HG02973 (cell line): ENCODE measurements around the gene ITIH1.

Experiments
- ATAC-seq: cut with Tn5 transposase; IDR thresholded peaks from one replicate; pipeline ENCODE4 v1.9.1; 2021; ENCODE audit warnings: moderate library complexity; ENCODE audit not compliant: unreplicated experiment

Gene ITIH1

DNA sequence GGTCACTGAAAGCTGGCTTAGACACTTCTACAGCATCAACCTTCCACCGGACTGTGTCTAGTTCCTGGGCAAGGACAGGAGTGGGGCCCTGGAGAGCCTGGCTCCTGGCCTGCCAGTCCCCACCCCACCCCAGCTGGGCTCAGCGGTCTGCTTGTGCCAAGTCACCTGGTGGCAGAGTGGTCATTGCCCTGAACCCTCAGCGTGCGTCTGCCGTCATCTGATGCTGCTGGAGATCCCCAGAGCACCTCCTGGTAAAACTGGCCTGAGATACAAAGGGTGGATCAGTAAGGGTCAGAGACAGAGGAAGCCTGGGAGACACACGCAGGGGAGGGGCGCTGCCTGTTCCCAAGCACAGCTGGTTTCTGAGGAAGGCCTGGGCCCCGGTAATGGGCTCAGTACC, 36.4 kb downstream of the ITIH1 start:
- no peak for ATAC-seq

- ATAC-seq = no peak
Observed at GRCh38 chr3:52816199-52816598, 38.8 kb downstream of the ITIH1 start.

DNA sequence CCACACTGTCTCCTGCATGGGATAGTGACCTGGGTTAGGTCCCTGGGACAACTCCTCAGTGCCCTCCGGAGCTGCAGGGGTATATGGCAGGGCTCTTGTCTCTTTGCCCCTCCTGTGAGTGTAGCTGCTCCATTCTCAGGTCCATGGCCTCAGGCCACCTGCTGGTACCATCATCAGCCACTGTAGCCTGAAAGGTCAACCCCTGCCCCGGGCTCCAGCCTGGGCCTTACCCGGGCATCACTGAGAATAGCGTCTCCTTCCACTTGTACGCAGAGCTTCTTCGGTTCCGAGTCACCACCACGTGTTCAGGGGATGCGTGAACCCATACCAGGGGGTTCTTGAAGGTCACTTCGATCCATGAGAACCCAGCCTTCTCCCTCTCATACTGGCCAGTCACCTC, 39.3 kb downstream of the ITIH1 start:
- no peak for ATAC-seq

DNA sequence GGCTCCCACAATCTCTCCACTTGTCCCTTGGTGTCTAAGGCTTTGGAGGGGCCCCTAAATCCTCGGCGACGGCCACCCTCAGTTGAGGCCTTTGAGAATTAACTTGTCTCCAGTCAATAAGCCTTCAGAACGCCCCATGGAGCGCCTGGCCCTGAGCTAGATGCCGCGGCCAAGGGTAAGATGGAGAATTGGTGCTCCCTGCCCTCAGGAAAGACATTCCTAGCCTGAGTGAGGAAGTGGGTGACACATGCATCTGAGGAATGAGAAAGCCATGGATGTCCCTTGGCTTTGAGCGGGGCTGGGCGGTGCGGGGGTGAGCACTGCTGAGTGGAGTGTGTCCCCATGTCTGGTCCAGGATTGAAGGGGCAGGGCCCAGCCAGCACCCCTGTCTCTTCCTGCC, 39.8 kb downstream of the ITIH1 start:
- ATAC-seq = no peak

DNA sequence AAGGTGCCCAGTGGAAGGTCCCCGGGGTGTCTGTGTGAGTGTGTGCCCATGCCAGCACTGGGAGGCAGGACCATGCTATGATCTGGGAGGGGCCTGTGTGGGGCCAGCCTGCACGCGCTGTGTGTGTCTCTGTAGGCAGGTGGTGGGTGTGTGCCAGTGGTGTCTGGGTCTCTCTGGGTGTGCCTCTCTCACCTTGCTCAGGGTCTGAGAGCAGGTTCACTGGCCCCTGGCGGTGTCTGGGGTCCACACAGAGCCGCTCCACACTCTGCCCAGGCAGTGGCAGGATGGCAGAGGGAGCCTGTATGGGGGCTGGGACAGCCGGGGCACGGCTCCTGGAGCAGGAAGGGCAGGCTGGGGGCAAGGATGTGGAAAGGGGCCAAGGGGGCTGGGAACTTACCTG, 40.5 kb downstream of the ITIH1 start:
- ATAC-seq = no peak

GRCh38 chr3:52819936-52820335, 42.5 kb downstream of the ITIH1 start:
- no peak for ATAC-seq

DNA sequence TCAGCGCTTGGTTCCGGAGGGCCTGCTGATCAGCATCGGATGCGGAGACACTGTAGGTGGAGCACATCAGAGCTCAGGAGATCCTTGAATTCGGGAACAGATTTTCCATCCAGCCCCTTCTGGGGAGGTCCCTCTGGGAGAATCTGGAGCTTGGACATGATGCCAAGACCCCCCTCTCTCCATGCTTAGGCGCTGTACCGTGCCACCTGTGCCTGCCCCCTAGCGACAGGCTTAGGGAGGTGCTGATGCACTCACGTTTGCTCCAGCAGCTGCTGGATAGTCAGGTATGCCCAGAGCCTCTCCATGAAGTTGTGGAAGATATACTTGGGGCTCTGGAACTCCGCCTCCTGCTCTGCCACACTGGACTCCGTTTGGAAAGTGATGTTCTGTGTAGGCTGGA, 43.3 kb downstream of the ITIH1 start:
- no peak for ATAC-seq

DNA sequence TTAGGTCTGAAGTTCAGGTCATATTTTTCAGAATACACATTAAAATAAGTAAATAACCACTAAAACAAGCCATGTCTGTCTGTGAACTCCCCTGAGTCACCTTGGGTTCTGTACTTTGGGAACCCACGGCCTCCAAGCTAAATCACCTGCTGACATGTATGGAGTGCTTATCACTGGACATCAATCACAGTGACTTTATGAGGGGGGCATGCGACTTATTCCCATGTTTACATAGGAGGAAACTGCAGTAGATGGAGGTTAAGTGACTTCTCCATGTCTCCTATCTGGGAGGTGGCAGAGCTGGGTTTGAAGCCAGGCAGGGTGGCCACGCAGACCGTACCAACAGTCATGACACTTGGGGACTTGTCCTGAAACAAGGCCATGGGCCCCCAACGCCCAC, 45.0 kb downstream of the ITIH1 start:
- no peak for ATAC-seq

GRCh38 chr3:52824037-52824436, 46.6 kb downstream of the ITIH1 start:
- no peak for ATAC-seq

DNA sequence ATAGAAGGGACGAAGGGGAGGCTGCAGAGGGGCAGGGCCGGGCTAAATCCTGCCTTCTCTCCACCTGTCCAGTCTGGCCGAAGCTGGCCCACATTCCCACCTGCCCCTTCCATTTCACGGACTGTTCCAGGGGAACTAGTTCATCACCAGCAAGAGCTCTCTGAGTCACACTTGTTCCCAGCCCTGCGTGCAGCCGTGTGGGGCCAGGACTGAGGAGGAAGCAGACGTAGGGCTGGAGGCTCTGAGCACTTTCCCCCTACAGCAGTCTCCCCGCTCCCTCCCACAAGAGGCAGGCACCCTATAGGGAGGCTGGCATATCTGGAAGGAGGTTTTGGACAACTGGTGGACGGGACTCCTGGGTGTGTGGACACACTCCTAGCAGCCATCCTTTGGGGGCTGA, 50.0 kb downstream of the ITIH1 start:
- no peak for ATAC-seq

DNA sequence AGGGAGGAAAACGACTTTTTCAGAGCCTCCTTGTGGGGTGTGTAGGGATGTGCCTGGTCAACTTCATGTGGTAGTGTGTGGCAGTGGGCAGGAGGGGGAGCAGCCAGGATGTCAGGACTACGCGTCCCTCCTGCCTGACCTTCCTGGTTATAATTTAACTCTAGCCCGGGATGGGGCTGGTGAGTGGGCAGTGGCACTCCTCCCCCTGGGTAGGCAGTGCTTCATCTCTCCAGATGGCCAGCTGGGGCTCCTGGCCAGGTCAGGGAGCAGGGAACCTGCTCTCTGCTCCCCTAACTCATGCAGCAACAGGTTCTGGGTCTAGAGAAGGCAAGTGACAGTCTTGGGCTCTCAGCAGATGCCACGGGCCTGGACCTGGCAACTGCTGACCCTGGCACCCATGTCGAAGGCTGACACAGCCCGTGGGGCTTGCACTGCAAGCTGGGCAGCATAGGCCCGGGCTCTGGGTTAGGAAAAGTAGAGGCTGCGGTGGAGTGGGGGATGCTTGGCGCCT, 50.5 kb downstream of the ITIH1 start:
- no peak for ATAC-seq

DNA sequence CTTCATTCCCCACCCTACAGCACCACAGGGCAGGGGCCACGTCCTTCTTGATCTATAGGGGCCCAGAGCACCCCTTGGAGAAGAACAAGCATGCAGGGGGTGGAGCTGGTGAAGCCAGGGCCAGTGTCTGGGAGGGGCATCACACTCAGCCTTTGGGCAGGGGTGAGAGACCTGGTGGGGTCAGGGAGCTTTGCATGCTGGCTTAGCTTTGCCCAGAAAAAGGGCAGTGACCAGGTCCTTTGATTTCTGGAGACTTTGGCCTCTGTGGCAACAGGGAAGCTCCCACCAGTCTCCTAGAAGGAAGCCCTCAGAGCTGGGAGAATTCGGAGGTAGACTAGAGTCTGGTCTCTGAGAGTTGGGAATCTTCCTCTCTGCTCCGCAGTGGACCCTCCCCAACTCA, 52.1 kb downstream of the ITIH1 start:
- ATAC-seq = no peak

DNA sequence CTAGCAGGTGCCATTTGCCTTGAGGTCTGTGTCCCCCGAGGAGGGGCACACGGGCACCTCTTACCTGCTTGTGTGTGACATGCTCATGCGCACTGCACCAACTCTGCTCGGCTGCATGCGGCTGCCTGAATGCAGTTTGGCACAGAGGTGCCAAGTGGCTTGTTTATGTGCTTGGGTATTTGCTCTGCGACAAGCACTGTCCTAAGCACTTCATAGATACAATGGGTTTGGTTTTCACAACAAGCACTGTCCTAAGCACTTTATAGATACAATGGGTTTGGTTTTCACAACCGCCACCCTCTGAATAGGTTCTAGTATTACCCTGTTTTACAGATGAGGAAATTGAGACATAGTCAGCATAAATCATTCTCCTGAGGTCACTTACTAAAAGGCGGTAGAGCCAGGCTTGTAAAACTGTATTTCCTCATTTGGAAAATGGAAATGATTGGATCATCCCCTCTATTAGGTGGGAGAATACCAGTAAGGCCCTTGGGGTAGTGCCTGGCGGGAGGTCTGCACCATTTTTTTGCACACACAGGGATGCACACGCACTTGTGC, 52.6 kb downstream of the ITIH1 start:
- no peak for ATAC-seq

DNA sequence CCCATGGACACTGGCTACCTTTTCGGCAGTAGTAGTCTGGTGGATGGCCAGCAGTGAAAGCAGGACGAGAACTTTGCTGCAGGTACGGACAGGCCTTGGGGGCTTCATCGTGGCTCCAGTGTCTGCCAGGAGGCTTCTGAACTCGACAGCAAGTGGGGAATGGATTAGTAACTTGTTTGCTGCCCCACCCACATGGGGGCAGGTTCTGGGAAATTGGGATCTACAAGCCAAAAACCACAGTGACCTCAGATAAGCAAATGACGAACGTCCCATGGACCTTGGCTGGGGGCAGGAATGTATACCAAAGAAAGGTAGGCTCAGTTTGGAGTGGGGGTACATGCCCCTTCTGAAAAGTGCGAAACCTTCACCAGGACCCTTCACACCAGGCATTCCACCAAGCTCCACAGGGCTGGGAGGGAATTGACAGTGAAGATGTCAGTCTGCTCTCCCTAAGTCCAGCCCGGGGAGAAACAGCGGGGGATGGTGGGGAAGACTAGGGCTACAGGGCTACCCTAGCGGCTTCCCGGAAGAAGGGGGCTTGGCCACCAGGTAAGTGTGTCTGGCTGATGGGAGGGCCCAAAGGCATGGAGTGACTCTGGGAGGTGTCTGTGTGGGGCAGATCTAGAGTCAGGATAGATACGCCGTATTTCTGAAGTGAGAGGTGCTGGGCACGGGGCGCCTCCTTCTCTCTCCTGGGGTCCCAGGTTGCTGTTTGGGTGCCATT, 53.3 kb downstream of the ITIH1 start, which contains the start of gene ITIH4:
Gene ITIH4, minus strand, starts transcription at position 138 of the 724 bp plus-strand sequence. Its CDS starts 30 bp downstream, at position 108.
- no peak for ATAC-seq

- ATAC-seq = no peak
Observed at GRCh38 chr3:52831500-52832301, 54.3 kb downstream of the ITIH1 start.

DNA sequence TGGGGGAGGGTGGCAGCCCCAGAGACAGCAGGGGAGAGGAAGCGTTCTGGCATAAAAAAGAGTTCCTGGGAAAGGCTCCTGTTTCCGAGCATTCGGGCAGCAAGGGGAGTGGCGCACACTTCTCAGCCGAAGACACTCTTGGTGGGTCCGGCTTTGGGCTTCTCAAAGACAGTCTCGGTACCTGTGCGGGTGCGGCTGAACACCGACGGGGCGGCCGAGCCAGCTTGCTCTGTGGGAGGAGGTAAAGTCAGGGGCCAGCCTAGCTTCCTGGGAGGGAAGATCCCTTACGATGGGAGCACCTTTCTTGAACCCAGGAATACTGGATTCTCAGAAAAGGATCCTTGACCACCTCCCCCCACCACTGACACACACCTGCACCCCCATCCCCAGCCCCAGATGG, 55.8 kb downstream of the ITIH1 start:
- no peak for ATAC-seq

DNA sequence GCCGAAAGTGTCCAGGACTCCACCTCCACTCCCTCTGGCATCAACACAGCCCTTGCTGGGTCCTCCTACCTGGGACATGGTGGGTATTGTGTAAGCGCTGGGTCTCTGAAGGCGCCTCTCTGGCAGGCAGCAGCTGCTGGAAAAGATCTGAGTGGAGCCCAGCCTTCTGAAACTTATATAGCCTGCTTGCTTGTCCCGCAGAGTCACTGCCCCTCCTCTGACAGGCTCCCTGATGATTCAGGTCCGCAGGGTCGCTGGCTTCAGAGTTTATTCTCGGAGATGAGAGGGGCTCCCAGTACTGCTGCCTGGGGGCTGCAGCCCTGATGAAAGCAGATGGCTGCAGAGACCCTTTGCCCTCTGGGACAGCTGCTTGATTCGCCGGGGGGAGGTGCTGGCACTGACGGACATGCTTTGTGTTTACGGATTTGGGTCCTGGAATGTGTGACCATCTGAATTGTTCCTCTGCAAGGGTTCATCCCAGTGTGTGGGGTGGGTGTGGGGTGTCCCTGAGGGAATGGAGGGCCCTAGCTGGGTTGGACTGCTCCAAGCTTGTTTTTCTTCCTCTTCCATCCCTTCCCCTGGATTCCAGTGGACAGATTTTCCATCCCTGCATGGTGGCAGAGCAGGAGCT, 57.6 kb downstream of the ITIH1 start, which contains the start of gene MUSTN1:
Gene MUSTN1, minus strand, starts transcription at position 149 of the 631 bp plus-strand sequence. Its CDS starts 71 bp downstream, at position 78.
- no peak for ATAC-seq

DNA sequence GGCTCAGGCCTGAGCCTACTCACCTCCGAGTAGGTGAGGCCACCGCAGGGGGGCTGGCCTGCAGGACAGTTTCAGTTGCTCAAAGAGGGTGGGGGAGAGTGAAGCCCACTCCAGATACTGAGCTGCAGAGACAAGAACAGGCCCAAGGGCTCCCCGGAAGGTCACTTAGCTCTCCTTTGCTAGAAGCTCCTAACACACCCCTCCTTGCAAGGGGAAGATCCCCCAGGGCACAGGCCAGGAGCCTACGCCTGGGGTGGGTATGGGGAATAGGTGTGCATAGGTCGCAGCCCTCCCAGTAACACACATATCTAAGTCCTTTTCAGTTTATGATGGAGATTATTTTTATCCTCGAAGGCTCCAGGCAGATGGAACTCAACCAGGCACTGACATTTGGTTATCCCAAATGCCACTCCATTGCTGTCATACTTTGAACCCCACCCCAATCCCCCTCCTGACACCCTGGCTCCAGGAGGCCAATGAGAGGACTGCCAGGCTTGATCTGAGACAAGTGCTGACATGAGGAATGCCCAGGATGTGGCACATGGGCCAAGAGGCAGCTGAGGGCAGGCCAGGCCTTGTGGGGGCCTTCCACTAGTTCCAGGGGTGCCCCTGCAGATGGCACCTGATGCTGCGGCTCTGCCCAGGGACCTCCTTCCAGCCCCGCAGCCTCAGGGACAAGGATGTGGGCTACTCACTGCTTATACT, 58.5 kb downstream of the ITIH1 start:
- no peak for ATAC-seq

GRCh38 chr3:52836471-52836845, 59.1 kb downstream of the ITIH1 start:
- no peak for ATAC-seq

DNA sequence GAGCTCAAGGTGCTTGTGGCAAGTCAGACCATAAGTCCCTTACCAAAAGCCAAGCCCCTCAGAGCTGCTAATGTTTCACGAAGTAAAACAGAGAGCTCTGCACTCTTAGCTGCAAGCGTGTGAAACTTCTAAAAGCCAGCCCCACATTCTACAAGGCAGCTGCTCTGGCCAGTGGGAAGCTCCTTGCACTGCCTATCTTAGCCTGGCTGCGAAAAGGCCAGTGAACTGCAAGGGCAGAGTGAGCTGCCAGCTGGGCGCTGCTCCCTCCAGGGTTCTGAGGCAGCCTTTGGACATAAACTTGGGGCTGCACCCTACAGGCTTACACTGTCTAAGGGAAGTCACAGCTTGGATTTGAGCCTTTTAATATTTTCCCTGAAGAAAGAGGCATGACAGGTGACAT, 59.6 kb downstream of the ITIH1 start:
- no peak for ATAC-seq
